ENCODE data around the gene FOXR1. TPM values are rescaled to one million over a fixed set of nuclear protein-coding genes. Genes with fewer than 3 reads are reported as not detected.
A peak's percentile ranks its signal among the peaks of the same experiment; 100 is the strongest.
"Not testable (repeated sequence)": the region's sequence is repeated elsewhere in the genome, so short reads cannot be mapped to it uniquely, and the experiment has no call there.

The FOXR1 gene
- polyA plus RNA-seq, 1 donor = 0.04 TPM

DNA sequence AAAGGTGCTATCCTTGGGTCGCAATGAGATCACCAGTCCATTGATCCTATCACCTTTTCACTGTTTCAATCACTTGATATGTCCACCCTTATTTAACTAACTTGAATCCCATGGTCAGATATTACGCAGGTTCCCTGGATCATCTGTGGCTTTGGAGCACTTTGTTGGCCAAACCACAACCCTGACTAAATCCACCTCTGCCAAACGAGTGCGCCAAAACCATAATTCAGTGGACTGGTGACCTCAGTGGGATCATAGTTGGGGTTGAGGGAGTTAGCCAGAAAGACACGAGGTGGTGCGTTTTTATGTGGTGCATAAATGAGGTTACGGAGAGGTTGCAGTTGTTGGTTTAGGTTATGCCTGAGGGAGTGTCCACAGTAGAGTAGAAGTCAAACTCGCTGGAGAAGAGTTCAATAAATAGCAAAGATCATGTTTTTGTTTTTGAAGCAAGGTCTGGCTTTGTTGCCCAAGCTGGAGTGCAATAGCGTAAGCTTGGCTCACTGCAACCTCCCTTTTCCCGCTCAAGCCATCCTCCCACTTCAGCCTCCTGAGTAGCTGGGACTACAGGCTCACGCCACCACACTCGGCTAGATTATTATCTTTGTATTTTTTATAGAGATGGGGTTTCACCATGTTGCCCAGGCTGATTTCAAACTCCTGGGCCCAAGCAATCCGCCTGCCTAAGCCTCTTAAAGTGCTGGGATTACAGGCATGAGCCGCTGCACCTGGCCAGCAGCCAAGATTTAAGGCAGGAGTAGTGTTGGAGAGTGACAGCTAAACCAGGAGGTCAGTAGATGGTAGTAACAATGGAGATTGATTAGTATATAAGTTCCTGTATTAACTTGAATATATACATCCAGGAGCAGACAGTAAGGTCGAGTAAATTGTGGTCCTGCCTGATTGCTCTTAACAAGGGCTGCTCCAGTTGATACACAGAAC lies 4.5 kb downstream of the FOXR1 start:
- H3K9me3 ChIP-seq (ENCODE audit: control insufficient read depth, low read depth, low read length) = peaks cover 3% of the 10 kb centered on the region
- H3K4me1 ChIP-seq (ENCODE audit: control insufficient read depth, insufficient read depth, low read length) = peaks cover 18% of the 10 kb centered on the region
- DNase-seq = no peak
- H3K27ac ChIP-seq (ENCODE audit: low read length) = no peak overlapping the region
- no peaks in the 10 kb centered on the region for H3K36me3 ChIP-seq (ENCODE audit: control insufficient read depth, insufficient read depth, low read length)
- peaks cover 7% of the 10 kb centered on the region for H3K27me3 ChIP-seq (ENCODE audit: control insufficient read depth, insufficient read depth, low read length)
- H3K4me3 ChIP-seq (ENCODE audit: low read length) = no peak overlapping the region
- no CpG with 5 or more reads among the region's 15 CpGs for WGBS (ENCODE audit: insufficient coverage, low lambda C conversion rate)

DNA sequence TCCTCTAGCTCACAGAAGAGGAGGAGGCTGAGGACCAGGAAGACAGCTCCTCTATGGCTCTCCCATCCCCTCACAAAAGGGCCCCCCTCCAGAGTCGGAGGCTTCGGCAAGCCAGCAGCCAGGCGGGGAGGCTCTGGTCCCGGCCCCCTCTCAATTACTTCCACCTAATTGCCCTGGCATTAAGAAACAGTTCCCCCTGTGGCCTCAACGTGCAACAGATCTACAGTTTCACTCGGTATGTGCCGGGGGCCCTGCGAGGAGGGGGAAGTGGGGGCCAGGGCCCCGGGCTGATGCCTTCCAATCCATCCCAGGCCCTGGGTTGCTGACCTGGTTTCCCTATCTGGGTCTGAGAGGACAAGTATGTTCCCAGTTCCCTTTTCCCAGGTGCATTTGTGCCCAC lies 7.9 kb downstream of the FOXR1 start:
- no peak overlapping the region for H3K4me3 ChIP-seq (ENCODE audit: low read length)
- no peak overlapping the region for H3K27ac ChIP-seq (ENCODE audit: low read length)
- peak in 1 of 2 donors; percentile 19 for DNase-seq
- H3K4me1 ChIP-seq (ENCODE audit: control insufficient read depth, insufficient read depth, low read length) = peaks cover 18% of the 10 kb centered on the region
- no peaks in the 10 kb centered on the region for H3K36me3 ChIP-seq (ENCODE audit: control insufficient read depth, insufficient read depth, low read length)
- no CpG with 5 or more reads among the region's 9 CpGs for WGBS (ENCODE audit: insufficient coverage, low lambda C conversion rate)
- H3K9me3 ChIP-seq (ENCODE audit: control insufficient read depth, low read depth, low read length) = no peaks in the 10 kb centered on the region
- H3K27me3 ChIP-seq (ENCODE audit: control insufficient read depth, insufficient read depth, low read length) = no peaks in the 10 kb centered on the region

DNA sequence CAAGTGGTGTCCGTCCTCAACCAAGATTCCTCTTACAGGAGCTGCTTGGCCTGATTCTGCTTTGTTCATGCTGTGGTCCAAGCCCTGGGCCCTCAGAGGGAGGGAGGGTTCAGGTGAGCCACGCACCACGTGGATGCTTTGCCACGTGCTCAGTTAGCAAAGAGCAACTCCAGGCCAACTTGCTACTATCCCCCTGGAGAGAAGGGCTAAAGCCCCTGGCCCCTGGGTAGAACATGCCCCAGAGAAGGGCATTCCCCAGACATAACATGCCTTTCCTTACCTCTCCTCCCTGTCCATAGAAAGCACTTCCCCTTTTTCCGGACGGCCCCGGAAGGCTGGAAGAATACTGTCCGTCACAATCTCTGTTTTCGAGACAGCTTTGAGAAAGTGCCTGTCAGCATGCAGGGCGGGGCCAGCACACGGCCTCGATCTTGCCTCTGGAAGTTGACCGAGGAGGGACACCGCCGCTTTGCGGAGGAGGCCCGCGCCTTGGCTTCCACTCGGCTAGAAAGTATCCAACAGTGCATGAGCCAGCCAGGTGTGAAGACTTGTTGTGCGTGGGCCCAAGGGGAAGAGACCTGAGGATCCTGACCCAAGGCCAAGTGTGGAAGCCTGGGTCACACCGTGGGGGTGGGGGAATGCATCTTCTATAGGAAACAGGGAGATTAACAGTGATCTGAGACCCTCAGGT lies 8.8 kb downstream of the FOXR1 start:
- H3K36me3 ChIP-seq (ENCODE audit: control insufficient read depth, insufficient read depth, low read length) = no peaks in the 10 kb centered on the region
- no peak overlapping the region for H3K4me3 ChIP-seq (ENCODE audit: low read length)
- H3K27ac ChIP-seq (ENCODE audit: low read length) = peak overlapping the region; percentile 60
- peaks cover 18% of the 10 kb centered on the region for H3K4me1 ChIP-seq (ENCODE audit: control insufficient read depth, insufficient read depth, low read length)
- 0% methylated on average over 1 of the region's 21 CpGs for WGBS (ENCODE audit: insufficient coverage, low lambda C conversion rate)
- peak; percentile 56 to 80 for DNase-seq
- H3K9me3 ChIP-seq (ENCODE audit: control insufficient read depth, low read depth, low read length) = no peaks in the 10 kb centered on the region
- H3K27me3 ChIP-seq (ENCODE audit: control insufficient read depth, insufficient read depth, low read length) = no peaks in the 10 kb centered on the region

DNA sequence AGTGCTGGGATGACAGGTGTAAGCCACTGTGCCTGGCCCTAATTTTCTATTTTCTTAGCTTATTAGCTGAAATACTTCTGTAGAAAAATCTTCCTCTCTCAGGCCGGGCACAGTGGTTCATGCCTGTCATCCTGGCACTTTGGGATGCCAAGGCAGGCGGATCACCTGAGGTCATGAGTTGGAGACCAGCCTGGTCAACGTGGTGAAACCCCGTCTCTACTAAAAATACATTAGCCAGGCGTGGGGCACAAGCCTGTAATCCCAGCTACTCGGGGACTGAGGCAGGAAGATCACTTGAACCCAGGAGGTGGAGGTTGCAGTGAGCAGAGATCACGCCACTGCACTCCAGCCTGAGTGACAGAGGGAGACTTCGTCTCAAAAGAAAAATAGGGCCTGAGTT lies 12.8 kb downstream of the FOXR1 start:
- DNase-seq; H3K4me3 ChIP-seq (ENCODE audit: low read length); H3K36me3 ChIP-seq (ENCODE audit: control insufficient read depth, insufficient read depth, low read length); H3K27ac ChIP-seq (ENCODE audit: low read length); H3K9me3 ChIP-seq (ENCODE audit: control insufficient read depth, low read depth, low read length); H3K27me3 ChIP-seq (ENCODE audit: control insufficient read depth, insufficient read depth, low read length): not testable (repeated sequence)
- peaks cover 14% of the 10 kb centered on the region for H3K4me1 ChIP-seq (ENCODE audit: control insufficient read depth, insufficient read depth, low read length)
- no CpG with 5 or more reads among the region's 8 CpGs for WGBS (ENCODE audit: insufficient coverage, low lambda C conversion rate)

DNA sequence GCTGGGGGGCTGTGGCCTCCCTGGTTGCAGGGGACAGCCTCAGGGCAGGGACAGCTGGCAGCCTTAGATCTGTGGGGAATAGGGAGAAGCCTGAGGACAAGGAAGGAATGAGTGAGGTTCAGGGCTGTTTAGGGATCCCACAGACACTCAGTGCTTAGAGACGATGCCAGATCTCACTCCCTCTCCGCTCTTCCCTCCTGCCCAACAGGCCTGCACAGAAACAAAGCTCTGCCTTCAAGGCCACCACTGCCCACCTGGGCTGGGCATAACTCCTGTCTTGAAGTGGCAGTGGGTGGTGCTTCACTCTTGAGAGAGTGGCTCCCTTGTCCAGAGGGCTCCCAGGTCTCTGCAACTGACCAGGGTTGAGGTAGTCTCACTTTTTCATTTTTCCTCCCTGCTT lies 13.3 kb downstream of the FOXR1 start:
- no peak overlapping the region for H3K27ac ChIP-seq (ENCODE audit: low read length)
- H3K4me1 ChIP-seq (ENCODE audit: control insufficient read depth, insufficient read depth, low read length) = peaks cover 10% of the 10 kb centered on the region
- no peaks in the 10 kb centered on the region for H3K9me3 ChIP-seq (ENCODE audit: control insufficient read depth, low read depth, low read length)
- DNase-seq = no peak
- no peaks in the 10 kb centered on the region for H3K27me3 ChIP-seq (ENCODE audit: control insufficient read depth, insufficient read depth, low read length)
- WGBS (ENCODE audit: insufficient coverage, low lambda C conversion rate) = no CpG with 5 or more reads among the region's 2 CpGs
- H3K4me3 ChIP-seq (ENCODE audit: low read length) = no peak overlapping the region
- no peaks in the 10 kb centered on the region for H3K36me3 ChIP-seq (ENCODE audit: control insufficient read depth, insufficient read depth, low read length)

DNA sequence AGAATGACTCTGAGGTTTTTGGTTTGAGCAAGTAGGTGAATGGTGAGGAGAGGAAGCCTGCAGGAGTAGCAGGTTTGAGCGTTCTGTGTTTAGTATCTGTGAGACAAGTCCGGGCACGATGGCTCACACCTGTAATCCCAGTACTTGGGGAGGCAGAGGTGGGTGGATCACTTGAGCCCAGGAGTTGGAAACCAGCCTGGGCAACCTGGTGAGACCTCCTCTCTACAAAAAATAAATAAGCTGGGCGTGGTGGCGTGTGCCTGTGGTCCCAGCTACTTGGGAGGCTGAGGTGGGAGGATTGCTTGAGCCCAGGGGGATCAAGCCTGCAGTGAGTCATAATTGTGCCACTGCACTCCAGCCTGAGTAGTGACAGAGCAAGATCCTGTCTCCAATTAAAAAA lies 16.7 kb downstream of the FOXR1 start:
- no peaks in the 10 kb centered on the region for H3K4me1 ChIP-seq (ENCODE audit: control insufficient read depth, insufficient read depth, low read length)
- no peaks in the 10 kb centered on the region for H3K27me3 ChIP-seq (ENCODE audit: control insufficient read depth, insufficient read depth, low read length)
- no peaks in the 10 kb centered on the region for H3K36me3 ChIP-seq (ENCODE audit: control insufficient read depth, insufficient read depth, low read length)
- H3K27ac ChIP-seq (ENCODE audit: low read length) = no peak overlapping the region
- H3K9me3 ChIP-seq (ENCODE audit: control insufficient read depth, low read depth, low read length) = peaks cover 6% of the 10 kb centered on the region
- no peak for DNase-seq
- H3K4me3 ChIP-seq (ENCODE audit: low read length) = no peak overlapping the region
- WGBS (ENCODE audit: insufficient coverage, low lambda C conversion rate) = no CpG with 5 or more reads among the region's 5 CpGs

DNA sequence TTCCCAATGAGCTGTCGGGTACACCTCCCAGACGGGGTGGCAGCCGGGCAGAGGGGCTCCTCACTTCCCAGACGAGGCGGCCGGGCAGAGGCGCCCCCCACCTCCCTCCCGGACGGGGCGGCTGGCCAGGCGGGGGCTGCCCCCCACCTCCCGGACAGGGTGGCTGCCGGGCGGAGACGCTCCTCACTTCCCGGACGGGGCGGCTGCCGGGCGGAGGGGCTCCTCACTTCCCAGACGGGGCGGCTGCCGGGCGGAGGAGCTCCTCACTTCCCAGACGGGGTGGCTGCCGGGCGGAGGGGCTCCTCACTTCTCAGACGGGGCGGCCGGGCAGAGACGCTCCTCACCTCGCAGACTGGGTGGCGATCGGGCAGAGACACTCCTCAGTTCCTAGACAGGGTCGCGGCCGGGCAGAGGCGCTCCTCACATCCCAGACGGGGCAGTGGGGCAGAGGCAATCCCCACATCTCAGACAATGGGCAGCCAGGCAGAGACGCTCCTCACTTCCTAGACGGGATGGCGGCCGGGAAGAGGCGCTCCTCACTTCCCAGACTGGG lies 20.0 kb downstream of the FOXR1 start:
- H3K27me3 ChIP-seq (ENCODE audit: control insufficient read depth, insufficient read depth, low read length); H3K4me3 ChIP-seq (ENCODE audit: low read length); H3K27ac ChIP-seq (ENCODE audit: low read length); DNase-seq; H3K36me3 ChIP-seq (ENCODE audit: control insufficient read depth, insufficient read depth, low read length); H3K4me1 ChIP-seq (ENCODE audit: control insufficient read depth, insufficient read depth, low read length); H3K9me3 ChIP-seq (ENCODE audit: control insufficient read depth, low read depth, low read length): not testable (repeated sequence)
- WGBS (ENCODE audit: insufficient coverage, low lambda C conversion rate) = no CpG with 5 or more reads among the region's 44 CpGs

DNA sequence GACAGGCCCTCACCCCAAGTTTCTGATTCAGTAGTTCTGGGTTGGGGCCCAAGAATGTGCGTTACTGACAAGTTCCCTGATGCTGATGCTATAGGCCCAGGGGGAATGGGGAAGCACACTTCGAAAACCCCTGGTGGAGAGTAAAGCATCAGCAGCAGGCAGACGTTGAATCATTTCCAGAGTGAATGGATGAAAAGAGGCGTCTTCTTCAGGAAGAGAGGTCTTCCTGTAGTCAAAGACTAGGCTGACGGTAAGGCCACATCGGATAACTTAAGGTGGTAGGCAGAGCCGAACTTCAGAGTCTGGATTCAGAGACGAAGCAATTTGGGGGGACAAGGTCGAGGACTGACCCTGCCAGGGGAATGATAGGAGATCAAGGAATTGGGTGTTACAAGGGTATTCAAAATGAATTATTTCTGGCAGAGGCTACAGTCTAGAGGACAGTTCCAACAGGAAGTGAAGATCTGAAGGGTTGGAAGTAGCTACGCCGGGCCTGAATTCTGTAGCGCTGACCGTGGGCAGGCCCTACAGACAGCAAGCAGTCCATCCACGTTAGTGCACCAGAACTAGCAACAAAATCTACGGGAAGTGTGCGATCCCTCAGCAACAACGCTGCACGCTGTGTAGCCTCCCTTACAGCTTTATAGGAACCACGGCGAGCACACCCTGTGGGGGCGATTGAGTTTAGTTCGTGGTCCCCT lies 25.5 kb downstream of the FOXR1 start:
- Histone ChIP-seq H3K27me3 (ENCODE audit: control insufficient read depth, insufficient read depth, low read length) (no peaks in the 10 kb centered on the region), H3K9me3 (ENCODE audit: control insufficient read depth, low read depth, low read length) (peaks cover 2% of the 10 kb centered on the region), H3K36me3 (ENCODE audit: control insufficient read depth, insufficient read depth, low read length) (peaks cover 11% of the 10 kb centered on the region), H3K4me1 (ENCODE audit: control insufficient read depth, insufficient read depth, low read length) (peaks cover 4% of the 10 kb centered on the region), H3K4me3 (ENCODE audit: low read length) (peak overlapping the region; percentile 89), H3K27ac (ENCODE audit: low read length) (peak overlapping the region; percentile 25)
- no CpG with 5 or more reads among the region's 22 CpGs for WGBS (ENCODE audit: insufficient coverage, low lambda C conversion rate)
- DNase-seq = peak in 1 of 2 donors; percentile 16

DNA sequence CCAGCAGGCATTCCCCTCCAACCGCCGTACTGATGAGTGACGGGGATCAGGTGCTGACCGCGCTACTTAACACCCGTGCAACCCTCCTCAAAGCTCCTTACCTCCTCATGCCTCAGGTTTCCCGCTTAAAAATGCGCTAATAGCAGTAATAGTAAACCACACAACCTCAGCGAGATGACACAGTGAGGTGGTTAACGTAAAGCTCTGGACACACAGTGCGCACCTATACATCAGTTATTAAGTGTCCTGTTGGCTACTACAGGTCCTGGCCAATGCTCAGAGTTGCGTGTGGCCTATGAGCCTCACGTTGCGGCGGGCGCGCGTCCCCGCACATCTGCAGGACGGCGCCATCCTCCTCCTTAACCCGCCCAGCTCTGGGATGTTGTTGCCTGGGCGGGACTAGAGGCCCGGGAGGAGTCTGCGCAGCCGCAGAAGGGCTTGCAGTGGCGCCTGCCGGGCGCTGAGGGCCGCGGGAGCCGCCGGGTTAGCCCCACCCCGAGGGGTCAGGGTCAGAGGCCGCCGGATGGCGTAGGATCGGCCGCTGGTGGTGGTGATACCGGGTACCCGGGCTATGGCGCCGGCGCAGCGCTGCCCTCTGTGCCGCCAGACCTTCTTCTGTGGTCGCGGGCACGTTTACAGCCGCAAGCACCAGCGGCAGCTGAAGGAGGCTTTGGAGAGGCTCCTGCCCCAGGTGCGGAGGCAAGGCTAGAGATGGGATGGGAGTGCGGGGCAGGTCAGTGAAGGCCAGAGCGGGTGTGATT lies 26.2 kb downstream of the FOXR1 start, which contains the start of gene CENATAC:
Gene CENATAC (plus strand): TSS at position 512 of the 761 bp plus-strand sequence. CDS start 60 bp downstream, at position 572.
- H3K36me3 ChIP-seq (ENCODE audit: control insufficient read depth, insufficient read depth, low read length) = peaks cover 17% of the 10 kb centered on the region
- no CpG with 5 or more reads among the region's 54 CpGs for WGBS (ENCODE audit: insufficient coverage, low lambda C conversion rate)
- peak; percentile 92 to 93 for DNase-seq
- no peaks in the 10 kb centered on the region for H3K9me3 ChIP-seq (ENCODE audit: control insufficient read depth, low read depth, low read length)
- peaks cover 4% of the 10 kb centered on the region for H3K4me1 ChIP-seq (ENCODE audit: control insufficient read depth, insufficient read depth, low read length)
- H3K27ac ChIP-seq (ENCODE audit: low read length) = peak within 1 kb of the TSS; percentile 73
- H3K27me3 ChIP-seq (ENCODE audit: control insufficient read depth, insufficient read depth, low read length) = no peaks in the 10 kb centered on the region
- peak within 1 kb of the TSS; percentile 89 for H3K4me3 ChIP-seq (ENCODE audit: low read length)
